Activated naive CD8-positive, alpha-beta T cell (primary cell): ENCODE measurements around the gene CRYL1.

Experiments used
- H3K27ac Mint-ChIP-seq: one replicate; pipeline ENCODE4 v1.8.0; 2021; ENCODE audit warnings: mixed read lengths
- H3K27me3 Mint-ChIP-seq: one replicate; pipeline ENCODE4 v1.8.0; 2021; ENCODE audit warnings: mixed read lengths
- H3K36me3 Mint-ChIP-seq: one replicate; pipeline ENCODE4 v1.8.0; 2021; ENCODE audit warnings: mixed read lengths
- H3K4me1 Mint-ChIP-seq: one replicate; pipeline ENCODE4 v1.8.0; 2021; ENCODE audit warnings: low read depth, mixed read lengths
- H3K4me3 Mint-ChIP-seq: one replicate; pipeline ENCODE4 v1.8.0; 2021; ENCODE audit warnings: mild to moderate bottlenecking, mixed read lengths
- H3K9me3 Mint-ChIP-seq: one replicate; pipeline ENCODE4 v1.8.0; 2021; ENCODE audit warnings: low read depth, mixed read lengths

Gene CRYL1

DNA sequence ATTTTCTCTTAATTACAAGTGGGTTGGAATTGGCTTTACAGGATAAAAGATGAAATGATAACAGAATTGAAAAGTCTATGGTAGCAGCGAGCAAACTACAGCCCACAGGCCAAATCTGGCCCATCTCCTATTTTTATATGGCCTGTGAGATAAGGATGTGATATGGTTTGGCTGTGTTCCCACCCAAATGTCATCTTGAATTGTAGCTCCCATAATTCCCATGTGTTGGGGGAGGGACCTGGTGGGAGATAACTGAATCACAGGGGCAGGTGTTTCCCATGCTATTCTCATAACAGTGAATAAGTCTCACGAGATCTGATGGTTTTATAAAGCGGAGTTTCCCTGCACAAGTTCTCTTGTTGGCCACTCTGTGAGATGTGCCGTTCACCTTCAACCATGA lies 19.0 kb downstream of the CRYL1 start:
- H3K9me3 Mint-ChIP-seq: no peaks in the 10 kb centered on the region
- no peaks in the 10 kb centered on the region for H3K36me3 Mint-ChIP-seq
- H3K27ac Mint-ChIP-seq: no peak overlapping the region
- H3K27me3 Mint-ChIP-seq: no peaks in the 10 kb centered on the region
- no peaks in the 10 kb centered on the region for H3K4me1 Mint-ChIP-seq
- H3K4me3 Mint-ChIP-seq: no peak overlapping the region

DNA sequence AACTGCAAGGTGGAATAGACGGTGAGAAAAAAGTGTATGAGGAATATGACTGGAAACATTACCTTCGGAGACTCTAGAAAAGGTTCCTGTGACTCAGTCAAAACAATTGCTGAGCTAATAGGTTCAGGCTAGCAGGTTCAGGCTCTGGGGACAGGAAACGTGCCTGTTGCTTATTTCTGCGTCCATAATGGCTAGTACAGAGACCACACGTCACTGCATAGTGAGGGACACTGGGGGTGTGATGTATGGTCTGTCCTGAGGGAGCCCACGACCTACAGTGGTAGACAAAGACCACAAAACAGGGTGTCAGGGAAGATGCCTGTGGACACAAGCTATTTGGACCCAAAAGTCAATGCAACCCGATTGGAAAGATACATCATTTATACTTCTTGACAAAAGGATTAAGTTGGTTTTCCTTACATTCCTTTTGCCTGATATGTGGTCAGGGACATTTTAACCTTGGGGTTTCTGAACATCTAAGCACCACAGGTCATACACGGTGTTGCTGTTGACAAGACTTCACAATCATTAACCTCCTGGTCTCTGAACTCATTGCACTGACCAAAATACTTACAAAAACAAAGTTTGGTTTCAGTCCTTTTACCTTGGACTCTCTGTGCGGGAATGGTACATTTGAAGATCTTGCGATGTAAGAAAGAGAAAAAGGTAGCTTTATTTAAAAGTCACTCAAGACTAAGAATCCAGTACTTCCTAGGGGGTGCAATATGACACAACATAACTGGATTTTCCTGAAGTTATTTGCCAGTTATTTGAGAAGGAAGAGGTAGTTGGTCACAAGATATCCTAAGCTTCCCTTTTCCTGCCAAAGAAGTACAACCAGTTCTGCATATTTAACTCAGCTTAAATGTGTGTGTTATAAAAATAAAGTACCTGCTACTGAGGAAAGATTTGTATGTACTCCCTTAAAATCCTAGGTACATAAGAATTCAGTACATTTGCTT lies 20.0 kb downstream of the CRYL1 start:
- Mint-ChIP-seq H3K4me3 (no peak overlapping the region), H3K27me3 (no peaks in the 10 kb centered on the region), H3K4me1 (no peaks in the 10 kb centered on the region), H3K27ac (no peak overlapping the region), H3K9me3 (no peaks in the 10 kb centered on the region), H3K36me3 (peaks cover 3% of the 10 kb centered on the region)

DNA sequence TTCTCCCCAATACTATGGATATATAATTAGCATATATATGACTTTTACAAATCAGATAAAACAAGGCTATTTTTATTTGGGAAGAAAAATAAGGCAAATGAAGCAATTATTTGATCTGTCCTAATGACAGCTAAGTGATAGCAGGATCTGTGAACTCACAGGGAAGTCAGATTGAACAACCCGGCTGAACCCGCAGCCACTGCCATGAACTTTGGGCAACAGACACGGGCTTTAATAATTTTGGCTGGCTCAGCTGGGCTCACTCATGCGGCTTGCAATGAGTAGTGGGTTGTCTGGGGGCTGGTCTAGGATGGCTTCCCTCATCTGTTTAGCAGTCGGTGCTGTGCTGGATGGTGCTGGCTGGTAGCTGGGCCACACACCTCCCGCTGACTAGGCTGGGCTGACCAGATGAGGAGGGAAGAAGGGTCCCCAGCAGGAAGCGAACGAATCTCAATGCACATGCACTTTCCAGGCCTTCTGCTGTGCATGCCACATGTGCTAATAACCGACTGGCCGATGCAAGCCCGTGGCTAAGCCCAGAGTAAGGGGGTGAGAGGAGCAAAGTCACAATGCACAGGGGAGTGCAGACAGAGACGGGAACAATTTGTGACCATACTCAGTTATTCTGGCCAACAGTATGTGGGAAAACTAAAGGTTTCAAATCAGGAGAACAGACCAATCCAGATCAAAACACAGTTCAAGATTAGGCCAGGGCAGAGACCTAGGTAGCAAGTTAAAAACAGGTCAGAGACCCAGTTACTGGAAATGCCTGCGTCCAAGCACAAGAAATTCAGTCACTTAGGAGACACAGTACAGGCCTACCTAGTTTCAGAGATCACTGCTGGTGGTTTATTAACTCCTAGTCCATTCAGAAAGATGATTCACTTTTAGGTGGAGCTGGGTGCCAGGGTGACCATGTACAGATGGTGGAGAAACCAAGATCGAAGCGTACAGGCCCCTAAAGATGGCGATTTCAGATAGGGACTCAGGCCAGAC lies 22.3 kb downstream of the CRYL1 start:
- H3K4me1 Mint-ChIP-seq: no peaks in the 10 kb centered on the region
- no peak overlapping the region for H3K27ac Mint-ChIP-seq
- no peak overlapping the region for H3K4me3 Mint-ChIP-seq
- H3K27me3 Mint-ChIP-seq: no peaks in the 10 kb centered on the region
- peaks cover 3% of the 10 kb centered on the region for H3K9me3 Mint-ChIP-seq
- H3K36me3 Mint-ChIP-seq: peaks cover 11% of the 10 kb centered on the region

GRCh38 chr13:20501592-20501991 lies 24.1 kb downstream of the CRYL1 start:
- Mint-ChIP-seq H3K27me3 (no peaks in the 10 kb centered on the region), H3K36me3 (peaks cover 11% of the 10 kb centered on the region), H3K9me3 (peaks cover 3% of the 10 kb centered on the region), H3K4me1 (no peaks in the 10 kb centered on the region), H3K27ac (no peak overlapping the region), H3K4me3 (no peak overlapping the region)

DNA sequence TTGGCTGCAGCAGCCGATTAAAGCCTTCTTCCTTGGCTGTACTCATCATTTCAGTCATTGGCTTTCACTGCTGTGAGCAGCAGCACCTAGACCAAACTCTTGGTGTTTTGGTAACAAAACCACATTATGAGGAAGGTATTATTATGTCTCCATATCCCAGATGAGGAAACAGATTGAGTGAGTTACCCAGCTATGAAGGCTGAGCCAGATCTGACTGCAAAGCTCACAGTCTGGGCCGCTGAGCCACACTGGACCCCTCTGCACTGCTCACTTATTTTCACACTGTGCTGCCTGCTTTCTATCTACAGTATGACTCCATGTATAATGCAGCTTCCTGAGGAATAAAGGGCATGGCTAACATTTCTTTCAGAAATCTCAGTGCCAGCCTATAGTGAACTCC lies 24.5 kb downstream of the CRYL1 start:
- H3K27me3 Mint-ChIP-seq: no peaks in the 10 kb centered on the region
- H3K4me1 Mint-ChIP-seq: no peaks in the 10 kb centered on the region
- H3K4me3 Mint-ChIP-seq: no peak overlapping the region
- H3K9me3 Mint-ChIP-seq: peaks cover 3% of the 10 kb centered on the region
- H3K27ac Mint-ChIP-seq: no peak overlapping the region
- peaks cover 11% of the 10 kb centered on the region for H3K36me3 Mint-ChIP-seq

- H3K27me3 Mint-ChIP-seq: no peaks in the 10 kb centered on the region
- peaks cover 11% of the 10 kb centered on the region for H3K36me3 Mint-ChIP-seq
- no peak overlapping the region for H3K4me3 Mint-ChIP-seq
- no peak overlapping the region for H3K27ac Mint-ChIP-seq
- peaks cover 3% of the 10 kb centered on the region for H3K9me3 Mint-ChIP-seq
- peaks cover 3% of the 10 kb centered on the region for H3K4me1 Mint-ChIP-seq
Observed at GRCh38 chr13:20499986-20500385, 25.7 kb downstream of the CRYL1 start.

- H3K27ac Mint-ChIP-seq: no peak overlapping the region
- H3K4me1 Mint-ChIP-seq: peaks cover 4% of the 10 kb centered on the region
- H3K9me3 Mint-ChIP-seq: peaks cover 3% of the 10 kb centered on the region
- H3K36me3 Mint-ChIP-seq: peaks cover 11% of the 10 kb centered on the region
- no peaks in the 10 kb centered on the region for H3K27me3 Mint-ChIP-seq
- H3K4me3 Mint-ChIP-seq: no peak overlapping the region
Observed at GRCh38 chr13:20498659-20499058, 27.0 kb downstream of the CRYL1 start.

- H3K9me3 Mint-ChIP-seq: peaks cover 3% of the 10 kb centered on the region
- H3K36me3 Mint-ChIP-seq: peaks cover 11% of the 10 kb centered on the region
- no peak overlapping the region for H3K4me3 Mint-ChIP-seq
- no peak overlapping the region for H3K27ac Mint-ChIP-seq
- peaks cover 4% of the 10 kb centered on the region for H3K4me1 Mint-ChIP-seq
- no peaks in the 10 kb centered on the region for H3K27me3 Mint-ChIP-seq
Observed at GRCh38 chr13:20498129-20498528, 27.5 kb downstream of the CRYL1 start.

DNA sequence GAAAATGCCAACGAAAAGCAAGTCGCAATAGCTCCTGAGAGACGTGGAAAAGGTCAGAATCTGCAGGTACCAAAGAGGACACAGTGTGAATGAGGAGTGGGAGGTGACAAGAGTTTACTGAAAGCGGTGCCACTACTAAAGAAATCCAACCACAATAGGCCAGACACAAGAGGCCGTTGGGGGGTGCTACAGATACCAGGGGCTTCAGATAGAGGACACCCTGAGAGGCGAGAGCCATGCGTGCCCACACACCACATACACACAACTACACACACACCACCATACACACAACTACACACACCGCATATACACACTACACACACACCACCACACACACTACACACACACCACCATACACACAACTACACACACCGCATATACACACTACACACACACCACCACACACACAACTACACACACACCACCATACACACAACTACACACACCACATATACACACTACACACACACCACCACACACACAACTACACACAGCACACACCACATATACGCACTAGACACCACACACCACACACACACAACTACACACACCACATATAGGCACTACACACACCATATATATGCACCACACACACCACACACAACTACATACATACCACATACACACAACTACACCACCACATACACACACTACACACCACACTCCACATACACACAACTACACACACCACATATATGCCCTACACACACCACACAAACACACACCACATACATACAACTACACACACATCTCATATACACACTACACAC lies 28.5 kb downstream of the CRYL1 start:
- no peak overlapping the region for H3K4me3 Mint-ChIP-seq
- H3K36me3 Mint-ChIP-seq: peaks cover 11% of the 10 kb centered on the region
- H3K27me3 Mint-ChIP-seq: no peaks in the 10 kb centered on the region
- no peak overlapping the region for H3K27ac Mint-ChIP-seq
- H3K4me1 Mint-ChIP-seq: peaks cover 9% of the 10 kb centered on the region
- peaks cover 3% of the 10 kb centered on the region for H3K9me3 Mint-ChIP-seq

- Mint-ChIP-seq H3K27me3 (no peaks in the 10 kb centered on the region), H3K36me3 (peaks cover 6% of the 10 kb centered on the region), H3K27ac (no peak overlapping the region), H3K4me1 (peaks cover 9% of the 10 kb centered on the region), H3K9me3 (peaks cover 2% of the 10 kb centered on the region), H3K4me3 (no peak overlapping the region)
Observed at GRCh38 chr13:20495087-20496023, 30.3 kb downstream of the CRYL1 start.

DNA sequence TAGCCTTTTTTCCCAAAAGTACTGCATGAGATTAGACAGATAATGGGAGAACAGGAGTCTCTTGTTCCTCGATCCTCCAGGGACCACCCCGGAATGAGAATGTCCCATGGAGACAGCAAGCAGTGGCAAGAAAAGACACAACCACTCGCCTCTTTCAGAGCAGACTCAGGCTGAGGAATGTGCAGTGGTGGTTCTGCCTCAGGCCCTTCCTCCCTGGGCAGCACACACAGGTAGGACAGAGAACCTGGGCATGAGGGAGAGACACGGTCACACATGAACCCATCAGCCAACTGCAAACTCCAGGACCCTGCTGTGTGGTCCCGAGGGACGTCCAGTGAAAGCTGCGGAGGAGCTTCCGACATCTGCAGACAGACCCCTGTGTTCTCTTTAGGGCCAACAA lies 31.0 kb downstream of the CRYL1 start:
- H3K9me3 Mint-ChIP-seq: no peaks in the 10 kb centered on the region

DNA sequence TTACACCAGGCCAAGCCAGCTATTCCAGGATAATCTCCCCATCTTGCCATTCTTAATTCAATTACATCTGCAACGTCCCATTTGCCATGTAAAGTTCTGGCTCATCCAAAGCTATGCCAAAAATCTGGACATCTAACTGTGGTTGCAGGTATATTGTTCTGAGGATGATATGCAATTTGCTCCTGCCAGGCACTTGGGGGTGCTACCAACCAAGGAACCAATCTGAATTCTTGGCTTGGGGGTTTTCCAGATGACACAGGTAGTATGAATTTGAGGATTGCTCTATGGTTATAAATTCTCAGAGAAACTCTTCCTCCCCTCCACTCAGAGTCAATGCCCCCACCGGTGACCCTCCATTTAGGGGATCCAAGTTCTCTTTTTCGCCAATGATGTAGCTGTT lies 33.0 kb downstream of the CRYL1 start:
- Mint-ChIP-seq H3K27ac (no peak overlapping the region), H3K9me3 (no peaks in the 10 kb centered on the region), H3K27me3 (no peaks in the 10 kb centered on the region), H3K4me3 (no peak overlapping the region), H3K4me1 (peaks cover 14% of the 10 kb centered on the region), H3K36me3 (no peaks in the 10 kb centered on the region)

More for the DNA sequence above, 31.0 kb downstream of the CRYL1 start:
- no peaks in the 10 kb centered on the region for H3K27me3 Mint-ChIP-seq
- no peak overlapping the region for H3K27ac Mint-ChIP-seq
- no peak overlapping the region for H3K4me3 Mint-ChIP-seq
- peaks cover under 1% of the 10 kb centered on the region for H3K36me3 Mint-ChIP-seq
- peaks cover 9% of the 10 kb centered on the region for H3K4me1 Mint-ChIP-seq

- peaks cover 14% of the 10 kb centered on the region for H3K4me1 Mint-ChIP-seq
- no peaks in the 10 kb centered on the region for H3K9me3 Mint-ChIP-seq
Observed at GRCh38 chr13:20491926-20492435, 33.7 kb downstream of the CRYL1 start.

More at GRCh38 chr13:20491926-20492435, 33.7 kb downstream of the CRYL1 start:
- H3K4me3 Mint-ChIP-seq: no peak overlapping the region
- H3K27me3 Mint-ChIP-seq: no peaks in the 10 kb centered on the region
- H3K36me3 Mint-ChIP-seq: no peaks in the 10 kb centered on the region
- no peak overlapping the region for H3K27ac Mint-ChIP-seq
